ENCODE measurements around the gene CLEC18A. TPM values are rescaled to one million over a fixed set of nuclear protein-coding genes. Genes with fewer than 3 reads are reported as not detected.

CLEC18A gene
- total and polyA plus RNA-seq, 7 donors = 0.60 to 2.2 (median 0.69) TPM; not detected in 2

- WGBS, 2 donors = 86 to 87% methylated on average over 9 of the region's 9 CpGs
- TF ChIP-seq POLR2AphosphoS5 (IDR thresholded peaks at IDR 0.05) (no peak), EP300 (IDR thresholded peaks at IDR 0.05) (no peak), POLR2A (IDR thresholded peaks at IDR 0.05) (no peak), CTCF (IDR thresholded peaks at IDR 0.05) (no peak)
- Histone ChIP-seq H3K36me3 (peaks cover 16 to 75% (median 41%) of the 10 kb centered on the region in 4 donors), H3K9me3 (no peaks in the 10 kb centered on the region), H3K4me1 (peaks cover 0 to 8% (median under 1%) of the 10 kb centered on the region in 4 donors), H3K27me3 (no peaks in the 10 kb centered on the region), H3K27ac (no peak overlapping the region), H3K4me3 (no peak overlapping the region)
- DNase-seq = no peak
- intact Hi-C loops (cut with DNase I) = no loop called here
Measured at GRCh38 chr16:69932228-69932627, 18.9 kb upstream of the CLEC18A start.

- Histone ChIP-seq H3K9me3 (no peaks in the 10 kb centered on the region), H3K27me3 (no peaks in the 10 kb centered on the region), H3K4me1 (peaks cover 0 to 2% (median 0%) of the 10 kb centered on the region in 4 donors), H3K27ac (no peak overlapping the region), H3K4me3 (no peak overlapping the region), H3K36me3 (peaks cover 16 to 81% (median 46%) of the 10 kb centered on the region in 4 donors)
- intact Hi-C loops (cut with DNase I) = no loop called here
- TF ChIP-seq CTCF (IDR thresholded peaks at IDR 0.05) (no peak), POLR2AphosphoS5 (IDR thresholded peaks at IDR 0.05) (no peak), POLR2A (IDR thresholded peaks at IDR 0.05) (no peak), EP300 (IDR thresholded peaks at IDR 0.05) (no peak)
- WGBS, 2 donors = 88 to 92% methylated on average over 27 of the region's 27 CpGs
- no peak for DNase-seq
Measured at GRCh38 chr16:69932691-69933392, 18.3 kb upstream of the CLEC18A start.

GRCh38 chr16:69934044-69934443 lies 17.1 kb upstream of the CLEC18A start:
- 84 to 85% methylated on average over 10 of the region's 10 CpGs for WGBS, 2 donors
- Histone ChIP-seq H3K36me3 (peaks cover 20 to 93% (median 52%) of the 10 kb centered on the region in 4 donors), H3K9me3 (no peaks in the 10 kb centered on the region), H3K4me3 (no peak overlapping the region), H3K27me3 (no peaks in the 10 kb centered on the region), H3K27ac (no peak overlapping the region), H3K4me1 (no peaks in the 10 kb centered on the region)
- intact Hi-C loops (cut with DNase I) = no loop called here
- TF ChIP-seq POLR2AphosphoS5 (IDR thresholded peaks at IDR 0.05) (no peak), CTCF (IDR thresholded peaks at IDR 0.05) (no peak), EP300 (IDR thresholded peaks at IDR 0.05) (no peak), POLR2A (IDR thresholded peaks at IDR 0.05) (no peak)
- no peak for DNase-seq

- no peak overlapping the region for H3K27ac ChIP-seq
- DNase-seq = no peak
- H3K27me3 ChIP-seq = no peaks in the 10 kb centered on the region
- no peaks in the 10 kb centered on the region for H3K4me1 ChIP-seq
- TF ChIP-seq EP300 (IDR thresholded peaks at IDR 0.05) (no peak), CTCF (IDR thresholded peaks at IDR 0.05) (no peak), POLR2AphosphoS5 (IDR thresholded peaks at IDR 0.05) (no peak), POLR2A (IDR thresholded peaks at IDR 0.05) (no peak)
- H3K36me3 ChIP-seq = peaks cover 20 to 95% (median 51%) of the 10 kb centered on the region in 4 donors
- 97 to 98% methylated on average over 17 of the region's 17 CpGs for WGBS, 2 donors
- H3K4me3 ChIP-seq = no peak overlapping the region
- intact Hi-C loops (cut with DNase I) = no loop called here
- H3K9me3 ChIP-seq = no peaks in the 10 kb centered on the region
Measured at GRCh38 chr16:69934751-69935150, 16.4 kb upstream of the CLEC18A start.

Data from sigmoid colon (tissue), 7 donors.